Keratinocyte (primary cell): ENCODE results near the gene FLYWCH2. TPM values are rescaled to one million over a fixed set of nuclear protein-coding genes. Genes with fewer than 3 reads are reported as not detected.

Experiments
- DNase-seq: peaks from one replicate; pipeline ENCODE4 v3.0.0-alpha.2; 2011; ENCODE audit warnings: low read depth, missing footprints, low spot score
- FAIRE-seq: peaks from 2 replicates; lab custom pipeline; 2011; peaks lifted over from hg19 to GRCh38; lab: Jason Lieb, UNC
- H2AFZ ChIP-seq: 2 replicates; pipeline ENCODE4 v1.6.0; 2012; ENCODE audit warnings: low read length, control low read depth, inconsistent platforms; ENCODE audit not compliant: control insufficient read depth
- H3K27ac ChIP-seq: 2 replicates; pipeline ENCODE4 v1.5.1; 2011; ENCODE audit warnings: low read length; ENCODE audit not compliant: control insufficient read depth, insufficient read depth
- H3K27me3 ChIP-seq: 3 replicates; pipeline ENCODE4 v1.6.0; 2011; ENCODE audit warnings: low read length; ENCODE audit not compliant: control insufficient read depth, insufficient read depth; ENCODE audit errors: extremely low read depth
- H3K36me3 ChIP-seq, 2 experiments: 2 replicates in 1 of 2; 3 replicates in 1 of 2; pipeline ENCODE4 v1.5.1; 2011; ENCODE audit warnings: low read length in 2 of 2, mild to moderate bottlenecking in 1 of 2; ENCODE audit not compliant: control insufficient read depth in 2 of 2, insufficient read depth in 2 of 2; ENCODE audit errors: extremely low read depth in 1 of 2
- H3K4me1 ChIP-seq: 3 replicates; pipeline ENCODE4 v1.5.1; 2011; ENCODE audit warnings: low read length; ENCODE audit not compliant: control insufficient read depth, insufficient read depth; ENCODE audit errors: extremely low read depth
- H3K4me2 ChIP-seq: 3 replicates; pipeline ENCODE4 v1.6.0; 2011; ENCODE audit warnings: low read depth, low read length; ENCODE audit not compliant: control insufficient read depth, insufficient read depth; ENCODE audit errors: extremely low read depth
- H3K4me3 ChIP-seq, 3 experiments: fragments of 200-600 bp in 1 of 3; sonication (generic) in 1 of 3; 2 replicates in 2 of 3; 3 replicates in 1 of 3; pipeline ENCODE4 v1.5.1; 2011 to 2016; ENCODE audit warnings: low read length in 3 of 3, mild to moderate bottlenecking in 3 of 3, control low read depth in 2 of 3, inconsistent platforms in 1 of 3, low read depth in 1 of 3, mixed read lengths in 1 of 3, mixed run types in 1 of 3, moderate library complexity in 1 of 3; ENCODE audit not compliant: control insufficient read depth in 2 of 3, insufficient read depth in 2 of 3; ENCODE audit errors: extremely low read depth in 1 of 3
- H3K79me2 ChIP-seq: 2 replicates; pipeline ENCODE4 v1.6.0; 2012; ENCODE audit warnings: low read length; ENCODE audit not compliant: control insufficient read depth, insufficient read depth
- H3K9ac ChIP-seq: 3 replicates; pipeline ENCODE4 v1.6.0; 2011; ENCODE audit warnings: low read length; ENCODE audit not compliant: control insufficient read depth, insufficient read depth; ENCODE audit errors: extremely low read depth
- H3K9me1 ChIP-seq: 3 replicates; pipeline ENCODE4 v1.6.0; 2011; ENCODE audit warnings: low read length; ENCODE audit not compliant: control insufficient read depth, insufficient read depth; ENCODE audit errors: extremely low read depth
- H3K9me3 ChIP-seq: 2 replicates; pipeline ENCODE4 v1.5.1; 2012; ENCODE audit warnings: low read depth, low read length; ENCODE audit not compliant: control insufficient read depth
- H4K20me1 ChIP-seq: 3 replicates; pipeline ENCODE4 v1.6.0; 2011; ENCODE audit warnings: low read length; ENCODE audit not compliant: control insufficient read depth, insufficient read depth; ENCODE audit errors: extremely low read depth
- EZH2 ChIP-seq: IDR thresholded peaks from one replicate; pipeline ENCODE4 v1.6.1; 2012; ENCODE audit warnings: inconsistent platforms, mild to moderate bottlenecking, low read length, moderate library complexity
- dilution Hi-C: fragments of 300-500 bp; cut with MboI; formaldehyde crosslinking; loops from one replicate; pipeline ENCODE4 v1.7.0; 2020; ENCODE audit warnings: low sequenced_read_pairs; ENCODE audit not compliant: extremely low pct_ligation_motif_present
- polyA minus RNA-seq, 3 experiments: library from RNA; depleted of rRNA, polyadenylated mRNA; stranded (reverse); fragments of >200 nt; gene quantifications; 1 replicate in 1 of 3; 2 replicates in 1 of 3; 3 replicates in 1 of 3; pipeline ENCODE4 v1.2.3, GENCODE V29; 2011
- polyA plus RNA-seq, 5 experiments: library from polyadenylated mRNA; depleted of rRNA in 3 of 5; stranded (reverse) in 3 of 5; stranded (forward) in 1 of 5; unstranded in 1 of 5; fragments of >200 nt; gene quantifications; 1 replicate in 1 of 5; 2 replicates in 3 of 5; 3 replicates in 1 of 5; pipeline versions ENCODE4 v1.2.1 to v1.2.3, GENCODE V29; 2011 to 2012; ENCODE audit warnings: missing spikeins in 2 of 5, low read depth in 1 of 5, low replicate concordance in 1 of 5
- TF ChIP-seq, protein P1 (sequence below), 3 experiments: IDR thresholded peaks in 1 of 3; conservative IDR thresholded peaks in 1 of 3; optimal IDR thresholded peaks in 1 of 3; 2 replicates in 2 of 3; 3 replicates in 1 of 3; pipeline versions ENCODE3 to v1.5.1; 2011; ENCODE audit warnings: low read length in 3 of 3, mild to moderate bottlenecking in 3 of 3, moderate library complexity in 2 of 3, control low read depth in 1 of 3, inconsistent platforms in 1 of 3; ENCODE audit not compliant: insufficient read depth in 2 of 3; ENCODE audit errors: extremely low read depth in 1 of 3

FLYWCH2 gene
- polyA plus RNA-seq (10.1 to 20.7 TPM (median 13.6 TPM) in 3 replicates), polyA minus RNA-seq (2.9 to 3.4 TPM (median 3.1 TPM) in 3 replicates)
- polyA plus RNA-seq (2011; ENCODE audit: low read depth) = 1.7 TPM
- polyA plus RNA-seq (2011; cell fraction: cytosol; rRNA removed) = 10.2 and 31.3 TPM in 2 replicates
- 8.5 and 12.8 TPM in 2 replicates for polyA plus RNA-seq (2011; cell fraction: nucleus; rRNA removed)
- polyA plus RNA-seq (2012; ENCODE audit: low replicate concordance) = 11.4 and 22.6 TPM in 2 replicates
- polyA minus RNA-seq (2011; cell fraction: cytosol; rRNA and poly(A)+ RNA removed) = 23.4 TPM
- 4.5 and 5.5 TPM in 2 replicates for polyA minus RNA-seq (2011; cell fraction: nucleus; rRNA and poly(A)+ RNA removed)

GRCh38 chr16:2882650-2883457, at the start of gene FLYWCH2:
FLYWCH2 (plus strand) TSS chr16:2883215; CDS start chr16:2896450, 13,235 bp downstream.
- H3K79me2 ChIP-seq = peaks cover 3% of the 10 kb centered on the region
- peak within 1 kb of the TSS; percentile 65 for H3K27ac ChIP-seq
- peak within 1 kb of the TSS; percentile 68 to 98 (median 77) for H3K4me3 ChIP-seq
- no peaks in the 10 kb centered on the region for H3K9me3 ChIP-seq
- dilution Hi-C loops = no loop called here
- no peaks in the 10 kb centered on the region for H3K27me3 ChIP-seq
- H3K36me3 ChIP-seq = no peaks in the 10 kb centered on the region
- peak within 1 kb of the TSS; percentile 80 for H3K9ac ChIP-seq
- no peak for TF ChIP-seq EZH2
- TF ChIP-seq, protein P1, sequence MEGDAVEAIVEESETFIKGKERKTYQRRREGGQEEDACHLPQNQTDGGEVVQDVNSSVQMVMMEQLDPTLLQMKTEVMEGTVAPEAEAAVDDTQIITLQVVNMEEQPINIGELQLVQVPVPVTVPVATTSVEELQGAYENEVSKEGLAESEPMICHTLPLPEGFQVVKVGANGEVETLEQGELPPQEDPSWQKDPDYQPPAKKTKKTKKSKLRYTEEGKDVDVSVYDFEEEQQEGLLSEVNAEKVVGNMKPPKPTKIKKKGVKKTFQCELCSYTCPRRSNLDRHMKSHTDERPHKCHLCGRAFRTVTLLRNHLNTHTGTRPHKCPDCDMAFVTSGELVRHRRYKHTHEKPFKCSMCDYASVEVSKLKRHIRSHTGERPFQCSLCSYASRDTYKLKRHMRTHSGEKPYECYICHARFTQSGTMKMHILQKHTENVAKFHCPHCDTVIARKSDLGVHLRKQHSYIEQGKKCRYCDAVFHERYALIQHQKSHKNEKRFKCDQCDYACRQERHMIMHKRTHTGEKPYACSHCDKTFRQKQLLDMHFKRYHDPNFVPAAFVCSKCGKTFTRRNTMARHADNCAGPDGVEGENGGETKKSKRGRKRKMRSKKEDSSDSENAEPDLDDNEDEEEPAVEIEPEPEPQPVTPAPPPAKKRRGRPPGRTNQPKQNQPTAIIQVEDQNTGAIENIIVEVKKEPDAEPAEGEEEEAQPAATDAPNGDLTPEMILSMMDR (optimal IDR thresholded peaks at IDR 0.05 in 1 of 3, IDR thresholded peaks at IDR 0.05 in 1 of 3, conservative IDR thresholded peaks at IDR 0.05 in 1 of 3; ENCODE audit: extremely low read depth in 1 of 3, insufficient read depth in 2 of 3, low read length in 3 of 3) = no peak
- DNase-seq (peak; percentile 92), FAIRE-seq (peak; percentile 97)
- H3K9me1 ChIP-seq = no peaks in the 10 kb centered on the region
- peak within 1 kb of the TSS; percentile 84 for H3K4me2 ChIP-seq
- peak within 1 kb of the TSS; percentile 90 for H2AFZ ChIP-seq
- H3K4me1 ChIP-seq = peaks cover 6% of the 10 kb centered on the region
- no peaks in the 10 kb centered on the region for H4K20me1 ChIP-seq

DNA sequence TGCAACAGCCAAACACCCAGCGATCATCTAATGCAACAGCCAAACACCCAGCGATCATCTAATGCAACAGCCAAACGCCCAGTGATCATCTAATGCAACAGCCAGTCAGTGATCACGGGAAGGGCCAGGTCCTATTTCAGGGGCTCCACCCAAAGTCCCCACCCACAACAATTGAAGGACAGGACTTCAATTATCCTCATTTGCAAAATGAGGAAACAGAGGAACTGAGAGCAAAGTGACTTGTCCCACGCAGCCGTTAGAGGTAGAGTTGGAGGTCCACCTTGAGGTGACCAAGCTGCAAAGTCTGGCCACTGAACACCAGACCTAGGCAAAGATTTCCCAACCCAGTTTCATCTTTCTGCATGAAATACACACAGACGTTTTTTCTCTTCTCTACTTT, 49.2 kb upstream of the FLYWCH2 start:
- dilution Hi-C loops = no loop called here
- peaks cover 32% of the 10 kb centered on the region for H3K4me1 ChIP-seq
- FAIRE-seq = no peak

More for the DNA sequence above, 49.2 kb upstream of the FLYWCH2 start:
- Histone ChIP-seq H3K9me1 (no peaks in the 10 kb centered on the region), H3K27ac (no peak overlapping the region), H3K4me3 (no peak overlapping the region), H3K79me2 (no peaks in the 10 kb centered on the region), H3K9me3 (no peaks in the 10 kb centered on the region), H3K4me2 (no peak overlapping the region), H2AFZ (no peak overlapping the region), H4K20me1 (no peaks in the 10 kb centered on the region), H3K9ac (no peak overlapping the region), H3K27me3 (peaks cover 37% of the 10 kb centered on the region), H3K36me3 (no peaks in the 10 kb centered on the region)
- TF ChIP-seq EZH2 = no peak
- TF ChIP-seq, protein P1 (optimal IDR thresholded peaks at IDR 0.05 in 1 of 3, IDR thresholded peaks at IDR 0.05 in 1 of 3, conservative IDR thresholded peaks at IDR 0.05 in 1 of 3; ENCODE audit: extremely low read depth in 1 of 3, insufficient read depth in 2 of 3, low read length in 3 of 3) = no peak
- no peak for DNase-seq
